Heart right ventricle (tissue), 16 donors: ENCODE measurements around the gene TTC34. TPM values are rescaled to one million over a fixed set of nuclear protein-coding genes. Genes with fewer than 3 reads are reported as not detected.
A peak's percentile ranks its signal among the peaks of the same experiment; 100 is the strongest.

ENCODE experiments used
- ATAC-seq, 8 donors: fragments of 200-7000 bp; cut with Tn5 transposase; one replicate each; pipeline ENCODE4 v1.9.1; 2020; ENCODE audit warnings: mild to moderate bottlenecking in 8 of 8, moderate library complexity in 8 of 8, moderate number of reproducible peaks in 1 of 8
- DNase-seq, 2 donors: peaks; one replicate each; pipeline ENCODE4 v3.0.0-alpha.2; 2020
- H3K27ac ChIP-seq, 10 donors: fragments of 200-600 bp; sonication (generic) in 2 of 10; one replicate each; pipeline versions ENCODE4 v1.5.0 to v1.8.0; 2020 to 2022; ENCODE audit warnings: mild to moderate bottlenecking in 3 of 10
- H3K27me3 ChIP-seq, 7 donors: fragments of 200-600 bp; one replicate each; pipeline ENCODE4 v1.8.0; 2021 to 2022; ENCODE audit warnings: mild to moderate bottlenecking in 2 of 7
- H3K36me3 ChIP-seq, 9 donors: fragments of 200-600 bp; sonication (generic) in 1 of 9; one replicate each; pipeline versions ENCODE4 v1.5.0 to v1.8.0; 2020 to 2022; ENCODE audit warnings: mild to moderate bottlenecking in 2 of 9
- H3K4me1 ChIP-seq, 9 donors: fragments of 200-600 bp; sonication (generic) in 1 of 9; one replicate each; pipeline versions ENCODE4 v1.5.0 to v1.8.0; 2020 to 2022; ENCODE audit warnings: mild to moderate bottlenecking in 4 of 9
- H3K4me3 ChIP-seq, 10 donors: fragments of 200-600 bp; sonication (generic) in 2 of 10; one replicate each; pipeline versions ENCODE4 v1.5.0 to v1.8.0; 2020 to 2022; ENCODE audit warnings: mild to moderate bottlenecking in 7 of 10, moderate library complexity in 2 of 10
- H3K9me3 ChIP-seq, 11 donors: fragments of 200-600 bp in 10 of 11; sonication (generic) in 2 of 11; one replicate each; pipeline versions ENCODE4 v1.5.0 to v1.8.0; 2013 to 2022; ENCODE audit warnings: mild to moderate bottlenecking in 2 of 11, control low read depth in 1 of 11, moderate library complexity in 1 of 11
- WGBS, 2 donors: extraction: QIAGEN DNeasy Blood & Tissue Kit; methylation state at CpG; one replicate each; pipeline ENCODE4 v1.1.7; 2013; ENCODE audit warnings: inconsistent platforms in 1 of 2; 5-methylcytosine and 5-hydroxymethylcytosine counted together
- intact Hi-C, 10 donors: fragments of 100-400 bp; cut with DNase I; formaldehyde crosslinking; loops; one replicate each; pipeline versions ENCODE4 v1.11.1 to v1.14.2; 2022
- polyA plus RNA-seq, 2 donors: library from polyadenylated mRNA; stranded (reverse); fragments of 200-250 nt; gene quantifications; one replicate each; pipeline ENCODE4 v1.2.3, GENCODE V29; 2013
- total RNA-seq, 10 donors: library from RNA; stranded (reverse); fragmentation: NEBNext Ultra II Directional in 3 of 10; extraction: Animal tissue kit (Norgen Biotek cat#: 25700) in 3 of 10; gene quantifications; one replicate each; pipeline versions ENCODE4 v1.2.1 to v1.2.4, GENCODE V29; 2021 to 2023
- TF ChIP-seq, protein P1 (sequence below), 9 donors: fragments of 200-600 bp; sonication (generic) in 2 of 9; IDR thresholded peaks; one replicate each; pipeline versions ENCODE4 v1.5.0 to v1.8.0; 2021 to 2022; ENCODE audit warnings: antibody characterized with exemption in 9 of 9, mild to moderate bottlenecking in 5 of 9, moderate library complexity in 1 of 9
- donor health status: Arrhythmogenic right ventricular cardiomyopathy.
- donor health status: ischemic (EF 13 %, LVEDD 7.1; RV severe dilation, severe dysfunction).
- donor health status: healthy with polysubstance abuse.
- donor health status: DM: no; HTN: yes; CAD: no.
- donor health status: DM: no; HTN: no; CAD: no.
- donor health status: ischemic (EF 25% LVEDD 6.9; RV normal size, moderate dysfunction).
- donor health status: ischemic (EF 25% LVEDD 5.7; RV mildly dilated, moderate dysfunction).
- donor health status: healthy.
- donor health status: DM: yes; HTN: yes; CAD: no.
- donor health status: Ischemic cardiomyopathy.
- donor health status: ischemic (EF 35%, LVEDD 5.7; RV mildly dilated, moderate dysfunction).
- donor health status: nonischemic (EF 11% LVEDD 7.7; RV severe dilation, severe dysfunction).
- donor health status: DM: yes; HTN: yes; CAD: no.
- donor health status: PGD.
- donor health status: ischemic (EF 29% LVEDD 5.4; RV normal size, mild dysfunction).
- donor health status: nonischemic (EF 23%, LVEDD 6.1; RV moderate dilation, normal function).

TTC34 gene
- total and polyA plus RNA-seq, 12 donors = 0.03 to 0.74 (median 0.42) TPM

DNA sequence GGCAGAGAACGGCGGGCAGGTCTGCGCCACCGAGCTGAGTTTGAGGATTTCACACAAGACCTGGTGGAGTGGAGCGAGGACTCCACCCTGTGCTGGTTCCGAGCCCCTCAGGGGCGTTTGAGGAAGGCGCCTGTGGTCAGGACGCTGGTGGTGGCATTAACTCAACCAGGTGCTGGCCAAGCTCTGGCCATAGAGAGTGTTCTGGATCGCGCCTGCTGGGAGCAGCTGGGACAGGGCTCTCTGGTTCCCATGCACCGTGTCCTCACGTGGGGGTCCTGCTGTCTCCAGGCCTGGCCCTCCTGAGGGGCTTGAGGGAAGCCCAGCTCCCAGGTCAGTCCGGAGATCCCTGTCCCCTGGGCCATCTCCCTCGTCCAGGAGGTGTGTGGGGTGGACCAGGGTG is 24.8 kb upstream of the TTC34 start:
- intact Hi-C loops = loop anchor here in 3 of 10 donors (10.0 kb wide), 1 partner anchor 598 kb away; no protein-coding TSS in a partner anchor
- peaks cover 0 to 42% (median 12%) of the 10 kb centered on the region in 7 donors for H3K27me3 ChIP-seq
- H3K4me3 ChIP-seq = no peak overlapping the region

DNA sequence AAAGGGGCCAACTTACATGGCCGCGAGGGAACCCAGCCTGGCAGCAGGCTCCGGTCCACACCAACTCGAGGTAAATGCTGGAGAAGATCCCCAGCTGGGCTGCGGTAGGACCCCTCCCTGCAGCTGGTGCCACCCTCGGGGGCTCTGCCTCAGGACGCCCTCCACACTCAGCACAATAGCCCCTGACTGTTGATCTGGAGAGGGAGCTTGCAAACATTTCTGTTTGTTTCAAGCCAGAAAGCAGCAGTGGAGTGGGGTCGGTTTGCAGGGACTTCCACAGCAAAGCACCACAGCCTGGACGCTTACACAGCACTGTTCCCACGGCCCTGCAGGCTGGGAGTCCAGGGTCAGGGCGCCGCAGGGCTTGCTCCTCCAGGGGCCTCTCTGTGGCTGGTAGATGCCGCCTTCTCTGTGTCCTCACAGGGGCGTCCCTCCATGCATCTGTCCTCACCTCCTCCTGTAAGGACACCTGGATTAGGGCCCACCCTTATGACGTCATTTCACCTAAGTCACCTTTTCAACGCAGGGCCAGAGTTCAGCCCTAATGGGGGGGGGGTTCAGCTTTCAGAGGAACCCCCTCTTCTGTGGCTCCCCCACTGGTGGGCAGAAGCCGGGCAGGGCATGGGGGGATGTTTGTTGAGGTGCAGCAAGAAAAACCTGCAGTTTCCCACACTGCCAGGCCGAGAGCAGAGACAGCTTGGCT is 24.1 kb upstream of the TTC34 start:
- Histone ChIP-seq H3K9me3 (peaks cover 0 to 23% (median 0%) of the 10 kb centered on the region in 11 donors), H3K27ac (no peak overlapping the region), H3K27me3 (peaks cover 0 to 47% (median 16%) of the 10 kb centered on the region in 7 donors), H3K36me3 (no peaks in the 10 kb centered on the region), H3K4me1 (no peaks in the 10 kb centered on the region), H3K4me3 (no peak overlapping the region)
- DNase-seq (no peak), ATAC-seq (no peak)
- intact Hi-C loops = loop anchor here in 3 of 10 donors (10.0 kb wide), 1 partner anchor 599 kb away; no protein-coding TSS in a partner anchor
- TF ChIP-seq, protein P1, sequence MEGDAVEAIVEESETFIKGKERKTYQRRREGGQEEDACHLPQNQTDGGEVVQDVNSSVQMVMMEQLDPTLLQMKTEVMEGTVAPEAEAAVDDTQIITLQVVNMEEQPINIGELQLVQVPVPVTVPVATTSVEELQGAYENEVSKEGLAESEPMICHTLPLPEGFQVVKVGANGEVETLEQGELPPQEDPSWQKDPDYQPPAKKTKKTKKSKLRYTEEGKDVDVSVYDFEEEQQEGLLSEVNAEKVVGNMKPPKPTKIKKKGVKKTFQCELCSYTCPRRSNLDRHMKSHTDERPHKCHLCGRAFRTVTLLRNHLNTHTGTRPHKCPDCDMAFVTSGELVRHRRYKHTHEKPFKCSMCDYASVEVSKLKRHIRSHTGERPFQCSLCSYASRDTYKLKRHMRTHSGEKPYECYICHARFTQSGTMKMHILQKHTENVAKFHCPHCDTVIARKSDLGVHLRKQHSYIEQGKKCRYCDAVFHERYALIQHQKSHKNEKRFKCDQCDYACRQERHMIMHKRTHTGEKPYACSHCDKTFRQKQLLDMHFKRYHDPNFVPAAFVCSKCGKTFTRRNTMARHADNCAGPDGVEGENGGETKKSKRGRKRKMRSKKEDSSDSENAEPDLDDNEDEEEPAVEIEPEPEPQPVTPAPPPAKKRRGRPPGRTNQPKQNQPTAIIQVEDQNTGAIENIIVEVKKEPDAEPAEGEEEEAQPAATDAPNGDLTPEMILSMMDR (IDR thresholded peaks at IDR 0.05) = no peak
- WGBS, 2 donors = 81 to 83% methylated on average over 18 of the region's 18 CpGs

More for the DNA sequence above, 24.8 kb upstream of the TTC34 start:
- no peak for DNase-seq
- TF ChIP-seq, protein P1 (IDR thresholded peaks at IDR 0.05) = no peak
- Histone ChIP-seq H3K9me3 (peaks cover 0 to 23% (median 0%) of the 10 kb centered on the region in 11 donors), H3K27ac (no peak overlapping the region), H3K36me3 (no peaks in the 10 kb centered on the region), H3K4me1 (no peaks in the 10 kb centered on the region)
- WGBS, 2 donors = 85 to 87% methylated on average over 15 of the region's 15 CpGs
- ATAC-seq = no peak

DNA sequence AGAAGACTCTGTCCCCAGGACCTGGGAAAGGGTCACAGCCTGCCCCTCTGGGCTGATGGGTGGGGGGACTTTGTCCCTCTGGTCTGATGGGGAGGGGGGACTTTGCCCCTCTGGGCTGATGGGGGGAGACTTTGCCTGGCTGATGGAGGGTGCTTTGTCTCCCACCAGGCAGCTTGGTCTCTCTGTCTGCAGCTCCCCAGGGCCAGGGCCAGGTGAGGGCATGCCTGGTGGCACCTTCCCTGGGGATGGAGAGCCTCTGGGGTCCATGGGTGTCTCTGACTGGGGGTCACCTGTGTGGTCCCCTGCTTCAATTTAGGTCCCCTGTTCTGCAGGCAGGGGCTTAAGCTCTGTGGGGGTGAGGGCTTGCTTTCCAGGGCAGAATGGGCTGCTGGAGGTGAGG is 23.5 kb upstream of the TTC34 start:
- no peak for ATAC-seq
- no peak overlapping the region for H3K4me3 ChIP-seq
- peaks cover 0 to 23% (median 0%) of the 10 kb centered on the region in 11 donors for H3K9me3 ChIP-seq
- H3K27me3 ChIP-seq = peaks cover 0 to 46% (median 16%) of the 10 kb centered on the region in 7 donors
- DNase-seq = peak in 1 of 2 donors; percentile 0
- TF ChIP-seq, protein P1 (IDR thresholded peaks at IDR 0.05) = no peak
- no peaks in the 10 kb centered on the region for H3K36me3 ChIP-seq
- no peaks in the 10 kb centered on the region for H3K4me1 ChIP-seq
- no peak overlapping the region for H3K27ac ChIP-seq
- intact Hi-C loops = loop anchor here in 6 of 10 donors (5.0 to 10.0 kb wide), 2 partner anchors 600 to 602 kb away; no protein-coding TSS in a partner anchor

DNA sequence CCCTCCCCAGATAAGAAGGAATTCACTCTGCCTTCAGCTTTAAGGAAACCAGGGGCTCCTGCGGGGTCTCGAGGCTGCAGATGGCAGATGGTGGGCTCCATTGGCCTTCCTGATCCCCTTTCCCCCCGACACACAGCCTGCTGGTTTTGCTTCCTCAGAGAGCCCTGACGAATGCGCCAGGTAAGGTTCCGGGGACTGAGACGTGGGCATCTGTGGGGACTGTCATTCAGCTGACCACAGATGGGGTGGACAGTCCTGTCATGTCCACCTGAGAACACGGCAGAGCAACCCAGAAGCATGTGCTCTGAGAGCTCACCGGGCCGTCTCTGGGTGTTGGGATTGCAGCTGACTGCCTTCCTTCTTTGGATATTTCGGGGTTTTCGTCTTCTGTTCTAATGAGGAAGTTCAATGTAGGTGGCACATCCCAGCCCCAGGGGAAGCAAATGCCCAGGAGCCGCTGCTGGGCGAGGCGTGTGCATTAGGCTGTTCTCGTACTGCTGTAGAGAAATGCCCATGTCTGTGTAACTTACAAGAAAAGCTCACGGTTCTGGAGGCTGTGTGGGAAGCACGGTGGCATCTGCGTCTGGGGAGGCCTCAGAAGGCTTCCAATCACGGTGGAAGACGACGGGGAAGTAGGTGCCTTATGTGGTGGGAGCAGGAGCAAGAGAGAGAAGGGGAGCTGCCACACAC is 22.6 kb upstream of the TTC34 start:
- peaks cover 0 to 41% (median 16%) of the 10 kb centered on the region in 7 donors for H3K27me3 ChIP-seq
- ATAC-seq = no peak
- H3K9me3 ChIP-seq = peaks cover 0 to 23% (median 0%) of the 10 kb centered on the region in 11 donors
- DNase-seq = peak in 1 of 2 donors; percentile 3
- H3K4me3 ChIP-seq = no peak overlapping the region
- no peaks in the 10 kb centered on the region for H3K4me1 ChIP-seq
- intact Hi-C loops = loop anchor here in 7 of 10 donors (2.0 to 10.0 kb wide), 3 partner anchors 601 to 603 kb away; no protein-coding TSS in a partner anchor
- 76 to 81% methylated on average over 22 of the region's 22 CpGs for WGBS, 2 donors
- no peak overlapping the region for H3K27ac ChIP-seq
- TF ChIP-seq, protein P1 (IDR thresholded peaks at IDR 0.05) = no peak
- H3K36me3 ChIP-seq = no peaks in the 10 kb centered on the region
